ENCODE data around the gene YBX3.

YBX3 gene

GRCh38 chr12:10721651-10722501 is 1.2 kb downstream of the YBX3 start:
- peak; percentile 46 to 71 for DNase-seq

- no peak for DNase-seq
Measured at GRCh38 chr12:10720974-10721650, 2.0 kb downstream of the YBX3 start.

GRCh38 chr12:10719482-10719881 is 3.6 kb downstream of the YBX3 start:
- DNase-seq, result no peak

- DNase-seq, result no peak
Measured at GRCh38 chr12:10718279-10718821, 4.8 kb downstream of the YBX3 start.

GRCh38 chr12:10717410-10717809 is 5.7 kb downstream of the YBX3 start:
- no peak for DNase-seq

DNA sequence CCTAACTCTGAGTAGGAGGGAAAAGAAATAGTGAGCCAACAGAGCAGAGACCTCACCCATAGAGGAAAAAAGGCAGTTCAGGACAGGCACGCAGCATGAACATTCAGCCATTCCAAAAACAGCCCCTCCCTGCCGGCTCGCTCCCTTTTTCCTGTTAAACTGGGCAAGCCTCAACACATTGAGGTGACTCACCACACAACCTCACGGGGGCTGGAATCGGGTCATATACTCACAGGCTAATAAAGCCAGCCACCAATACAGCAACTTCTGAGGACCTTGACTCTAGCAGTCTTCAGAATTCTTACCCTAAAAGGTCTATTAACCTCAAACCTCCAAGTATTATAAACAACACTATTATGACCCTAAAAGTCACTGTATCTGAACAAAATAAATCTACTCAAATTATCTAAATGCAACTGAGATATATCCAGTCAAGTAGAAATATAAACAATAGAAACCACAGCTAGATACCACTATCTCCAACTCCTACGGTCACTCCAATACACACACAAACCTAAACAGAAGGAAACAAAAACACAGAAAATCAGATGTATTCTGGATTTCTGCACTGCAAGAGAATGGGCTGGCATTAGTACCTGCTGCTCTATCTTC is 6.3 kb downstream of the YBX3 start:
- peak; percentile 2 to 3 for DNase-seq

DNA sequence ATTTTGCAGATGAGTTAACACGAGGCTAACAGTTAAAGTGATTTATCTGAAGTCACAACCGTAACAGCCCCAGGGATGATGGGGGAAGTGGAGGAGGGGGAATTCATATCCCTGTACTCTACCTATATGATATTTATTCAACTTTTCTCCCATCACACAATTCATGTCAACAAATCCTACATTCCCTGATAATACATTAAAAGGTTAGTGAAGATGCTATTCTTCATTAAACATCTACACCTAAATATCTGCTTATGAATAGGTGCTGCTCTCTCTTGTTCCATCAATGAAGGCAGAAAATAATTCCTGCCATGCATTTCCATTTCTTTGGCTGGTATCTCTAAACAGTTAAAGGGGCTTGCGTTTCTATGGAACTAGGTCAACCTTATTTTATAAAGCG is 6.8 kb downstream of the YBX3 start:
- no peak for DNase-seq

- no peak for DNase-seq
Measured at GRCh38 chr12:10715491-10715890, 7.6 kb downstream of the YBX3 start.

- no peak for DNase-seq
Measured at GRCh38 chr12:10709808-10710207, 13.3 kb downstream of the YBX3 start.

DNA sequence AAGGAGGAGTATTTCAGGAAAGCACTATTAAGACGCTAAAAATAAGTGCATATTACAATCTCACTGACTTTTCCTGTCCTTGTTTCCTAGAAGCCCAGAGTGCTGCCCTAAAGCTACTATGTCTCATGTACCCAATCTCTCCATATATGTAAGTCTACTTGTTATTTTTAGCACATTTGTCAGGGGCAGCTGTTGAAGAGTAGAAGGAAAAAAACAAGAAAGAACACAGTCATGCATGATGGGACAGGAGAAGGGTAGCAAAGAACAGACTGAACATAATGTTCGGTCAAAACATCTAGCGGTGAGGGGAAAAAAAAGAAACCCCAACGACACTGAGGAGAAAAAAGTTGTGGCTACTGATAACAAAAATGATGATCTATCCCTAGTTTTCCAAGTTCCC is 14.3 kb downstream of the YBX3 start:
- DNase-seq, result no peak

- no peak for DNase-seq
Measured at GRCh38 chr12:10705655-10706054, 17.5 kb downstream of the YBX3 start.

- DNase-seq, result no peak
Measured at GRCh38 chr12:10701843-10702242, 21.3 kb downstream of the YBX3 start.

DNA sequence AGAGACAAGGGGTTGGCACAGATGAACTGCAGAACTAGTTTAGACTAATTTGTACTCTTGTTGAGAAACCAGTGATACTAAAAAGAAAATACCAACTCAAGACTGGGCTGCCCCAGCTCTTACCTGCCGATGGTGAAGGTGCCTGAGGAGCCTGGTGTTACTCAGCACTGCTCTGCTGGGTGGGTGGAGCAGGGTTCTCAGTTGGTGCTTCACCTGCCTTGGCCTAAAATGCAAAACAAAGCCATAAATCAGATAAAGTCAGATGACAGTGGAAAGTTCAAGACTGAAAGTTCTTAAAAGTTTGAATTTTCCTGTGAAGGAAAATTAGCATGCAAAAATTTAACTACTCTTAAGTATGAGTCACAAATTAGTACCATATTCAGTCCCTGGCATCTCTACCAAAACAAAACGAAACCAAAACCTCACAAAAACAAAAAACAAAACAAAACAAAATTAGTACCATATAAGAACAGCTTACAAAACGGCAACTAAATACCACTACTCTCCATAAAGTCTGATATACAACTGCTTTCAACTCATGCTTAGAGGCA is 21.9 kb downstream of the YBX3 start:
- no peak for DNase-seq

DNA sequence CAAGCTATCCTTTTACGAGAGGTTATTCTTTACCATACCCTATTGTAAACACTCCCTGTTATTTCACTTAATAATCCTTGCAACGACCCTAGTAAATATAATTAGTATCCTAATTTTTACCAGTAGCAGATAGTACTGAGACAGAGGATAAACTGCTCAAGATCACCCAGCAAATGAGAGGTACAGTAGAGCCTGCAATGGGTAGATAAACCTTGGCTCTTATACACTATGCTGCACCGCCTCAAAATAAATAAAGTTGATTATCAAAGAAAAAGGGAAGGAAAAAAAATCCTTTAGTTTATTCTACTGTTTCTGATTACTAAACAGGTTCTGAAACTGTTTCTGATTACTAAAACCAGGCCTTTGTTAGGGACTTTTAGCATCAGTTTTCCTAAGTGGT is 22.5 kb downstream of the YBX3 start:
- DNase-seq, result no peak

GRCh38 chr12:10697862-10698261 is 25.3 kb downstream of the YBX3 start:
- no peak for DNase-seq

GRCh38 chr12:10697156-10697555 is 26.0 kb downstream of the YBX3 start:
- no peak for DNase-seq

DNA sequence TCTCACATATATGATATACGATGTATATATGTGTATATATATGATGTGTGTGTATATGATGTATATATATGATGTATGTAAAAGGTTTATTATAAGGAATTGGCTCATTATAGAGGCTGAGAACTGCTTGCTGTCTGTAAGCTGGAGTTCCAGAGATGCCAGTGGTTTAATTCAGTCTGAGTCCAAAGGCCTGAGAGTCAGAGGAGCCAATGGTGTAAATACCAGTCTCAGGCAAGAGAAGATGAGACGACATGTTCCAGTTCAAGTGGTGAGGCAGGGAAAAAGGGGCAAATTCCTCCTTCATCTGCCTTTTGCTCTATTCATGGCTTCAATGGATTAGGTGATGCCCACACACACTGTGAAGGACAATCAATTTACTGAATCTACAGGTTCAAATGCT is 32.2 kb downstream of the YBX3 start:
- DNase-seq, result no peak

DNA sequence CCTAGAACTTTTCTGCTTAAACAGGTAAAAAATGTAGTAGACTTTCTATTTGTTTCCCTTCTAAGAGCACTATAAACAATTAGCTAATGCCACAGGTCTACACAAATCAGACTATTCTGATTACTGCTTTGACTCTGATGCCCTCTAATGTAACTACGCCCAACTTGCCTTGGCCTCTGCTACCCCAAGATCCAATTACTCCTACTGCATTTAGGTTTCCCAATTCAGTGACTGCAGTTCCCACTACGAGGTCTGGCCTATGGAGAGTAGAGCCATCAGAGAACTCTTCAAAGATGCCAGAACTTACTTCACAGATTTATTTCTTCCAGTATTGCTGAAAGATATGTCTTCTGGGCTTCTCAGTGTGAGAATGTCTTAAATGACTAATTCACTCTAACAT is 34.0 kb downstream of the YBX3 start:
- no peak for DNase-seq

- DNase-seq, result no peak
Measured at GRCh38 chr12:10688042-10688441, 35.1 kb downstream of the YBX3 start.

GRCh38 chr12:10673659-10674384 is 49.3 kb downstream of the YBX3 start, which contains the start of gene STYK1:
Gene STYK1, minus strand, starts transcription at chr12:10674052. Its CDS starts 39,434 bp downstream, at chr12:10634618.
- peak; percentile 80 to 91 for DNase-seq

DNA sequence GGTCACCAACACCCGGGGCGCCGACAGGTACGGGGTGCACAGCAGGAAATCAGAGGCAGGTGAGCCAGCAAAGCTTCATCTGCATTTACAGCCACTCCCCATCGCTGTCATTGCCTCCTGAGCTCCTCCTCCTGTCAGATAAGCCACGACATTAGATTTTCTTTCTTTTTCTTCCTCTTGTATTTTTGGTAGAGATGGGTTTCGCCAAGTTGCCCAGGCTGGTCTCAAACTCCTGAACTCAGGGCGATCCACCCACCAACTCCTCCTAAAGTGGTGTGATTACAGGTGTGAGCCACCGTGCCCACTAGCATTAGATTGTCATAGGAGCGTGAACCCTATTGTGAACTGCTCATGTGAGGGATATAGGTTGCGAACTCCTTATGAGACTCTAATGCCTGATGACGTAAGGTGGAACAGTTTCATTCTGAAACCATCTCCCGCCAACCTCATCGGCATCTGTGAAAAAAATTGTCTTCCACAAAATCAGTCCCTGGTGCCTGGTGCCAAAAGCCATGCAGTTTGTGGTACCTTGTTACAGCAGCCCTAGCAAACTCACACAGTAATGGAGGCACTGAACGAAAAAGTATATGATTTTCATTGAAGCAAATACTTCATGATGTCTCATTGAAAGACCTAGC is 50.8 kb downstream of the YBX3 start:
- peak in 1 of 2 experiments; percentile 58 for DNase-seq

- no peak for DNase-seq
Measured at GRCh38 chr12:10669533-10669932, 53.6 kb downstream of the YBX3 start.

Measured in NCI-H2081 (cell line).